ENCODE measurements around the gene GNG12.
A peak's percentile ranks its signal among the peaks of the same experiment; 100 is the strongest.

The GNG12 gene

GRCh38 chr1:67830928-67831830, 2.1 kb downstream of the GNG12 start:
- no peaks in the 10 kb centered on the region for H3K9me3 ChIP-seq (ENCODE audit: control insufficient read depth, low read length)
- H3K27ac ChIP-seq (ENCODE audit: insufficient read depth, low read depth, low read length, poor library complexity, severe bottlenecking) = no peak overlapping the region
- H3K4me1 ChIP-seq (ENCODE audit: control insufficient read depth, insufficient read depth, low read length) = peaks cover 7% of the 10 kb centered on the region
- H3K4me3 ChIP-seq (ENCODE audit: insufficient read depth, low read depth, low read length) = peak overlapping the region; percentile 75
- no peaks in the 10 kb centered on the region for H3K36me3 ChIP-seq (ENCODE audit: control insufficient read depth, insufficient read depth, low read length)
- WGBS, 2 experiments = 68 to 76% methylated on average over 6 of the region's 7 CpGs
- peaks cover 44% of the 10 kb centered on the region for H3K27me3 ChIP-seq (ENCODE audit: control insufficient read depth, insufficient read depth, low read length, poor library complexity, severe bottlenecking)

- H3K27me3 ChIP-seq (ENCODE audit: control insufficient read depth, insufficient read depth, low read length, poor library complexity, severe bottlenecking) = peaks cover 44% of the 10 kb centered on the region
- 79 to 86% methylated on average over 5 of the region's 5 CpGs for WGBS, 2 experiments
- H3K27ac ChIP-seq (ENCODE audit: insufficient read depth, low read depth, low read length, poor library complexity, severe bottlenecking) = no peak overlapping the region
Observed at GRCh38 chr1:67830226-67830625, 3.0 kb downstream of the GNG12 start.

GRCh38 chr1:67827688-67828087, 5.6 kb downstream of the GNG12 start:
- Histone ChIP-seq H3K9me3 (ENCODE audit: control insufficient read depth, low read length) (no peaks in the 10 kb centered on the region), H3K27ac (ENCODE audit: insufficient read depth, low read depth, low read length, poor library complexity, severe bottlenecking) (no peak overlapping the region)
- WGBS, 2 experiments = 92 to 95% methylated on average over 4 of the region's 4 CpGs

More at GRCh38 chr1:67830226-67830625, 3.0 kb downstream of the GNG12 start:
- Histone ChIP-seq H3K36me3 (ENCODE audit: control insufficient read depth, insufficient read depth, low read length) (no peaks in the 10 kb centered on the region), H3K9me3 (ENCODE audit: control insufficient read depth, low read length) (no peaks in the 10 kb centered on the region), H3K4me3 (ENCODE audit: insufficient read depth, low read depth, low read length) (no peak overlapping the region), H3K4me1 (ENCODE audit: control insufficient read depth, insufficient read depth, low read length) (peaks cover 7% of the 10 kb centered on the region)

GRCh38 chr1:67825591-67825990, 7.7 kb downstream of the GNG12 start:
- no peaks in the 10 kb centered on the region for H3K4me1 ChIP-seq (ENCODE audit: control insufficient read depth, insufficient read depth, low read length)
- WGBS, 2 experiments = 93% methylated on average over 4 of the region's 4 CpGs
- no peaks in the 10 kb centered on the region for H3K27me3 ChIP-seq (ENCODE audit: control insufficient read depth, insufficient read depth, low read length, poor library complexity, severe bottlenecking)
- H3K9me3 ChIP-seq (ENCODE audit: control insufficient read depth, low read length) = no peaks in the 10 kb centered on the region
- no peak overlapping the region for H3K27ac ChIP-seq (ENCODE audit: insufficient read depth, low read depth, low read length, poor library complexity, severe bottlenecking)
- no peak overlapping the region for H3K4me3 ChIP-seq (ENCODE audit: insufficient read depth, low read depth, low read length)
- no peaks in the 10 kb centered on the region for H3K36me3 ChIP-seq (ENCODE audit: control insufficient read depth, insufficient read depth, low read length)

More at GRCh38 chr1:67827688-67828087, 5.6 kb downstream of the GNG12 start:
- H3K36me3 ChIP-seq (ENCODE audit: control insufficient read depth, insufficient read depth, low read length) = no peaks in the 10 kb centered on the region
- peaks cover 19% of the 10 kb centered on the region for H3K27me3 ChIP-seq (ENCODE audit: control insufficient read depth, insufficient read depth, low read length, poor library complexity, severe bottlenecking)
- peaks cover 7% of the 10 kb centered on the region for H3K4me1 ChIP-seq (ENCODE audit: control insufficient read depth, insufficient read depth, low read length)
- no peak overlapping the region for H3K4me3 ChIP-seq (ENCODE audit: insufficient read depth, low read depth, low read length)

- H3K4me3 ChIP-seq (ENCODE audit: insufficient read depth, low read depth, low read length) = no peak overlapping the region
- no peak overlapping the region for H3K27ac ChIP-seq (ENCODE audit: insufficient read depth, low read depth, low read length, poor library complexity, severe bottlenecking)
- WGBS, 2 experiments = 89 to 92% methylated on average over 1 of the region's 1 CpG
- H3K27me3 ChIP-seq (ENCODE audit: control insufficient read depth, insufficient read depth, low read length, poor library complexity, severe bottlenecking) = no peaks in the 10 kb centered on the region
- no peaks in the 10 kb centered on the region for H3K36me3 ChIP-seq (ENCODE audit: control insufficient read depth, insufficient read depth, low read length)
- no peaks in the 10 kb centered on the region for H3K4me1 ChIP-seq (ENCODE audit: control insufficient read depth, insufficient read depth, low read length)
- no peaks in the 10 kb centered on the region for H3K9me3 ChIP-seq (ENCODE audit: control insufficient read depth, low read length)
Observed at GRCh38 chr1:67824766-67825165, 8.5 kb downstream of the GNG12 start.

GRCh38 chr1:67823615-67824014, 9.7 kb downstream of the GNG12 start:
- Histone ChIP-seq H3K27me3 (ENCODE audit: control insufficient read depth, insufficient read depth, low read length, poor library complexity, severe bottlenecking) (no peaks in the 10 kb centered on the region), H3K36me3 (ENCODE audit: control insufficient read depth, insufficient read depth, low read length) (no peaks in the 10 kb centered on the region), H3K4me1 (ENCODE audit: control insufficient read depth, insufficient read depth, low read length) (no peaks in the 10 kb centered on the region), H3K27ac (ENCODE audit: insufficient read depth, low read depth, low read length, poor library complexity, severe bottlenecking) (no peak overlapping the region), H3K4me3 (ENCODE audit: insufficient read depth, low read depth, low read length) (no peak overlapping the region), H3K9me3 (ENCODE audit: control insufficient read depth, low read length) (no peaks in the 10 kb centered on the region)
- WGBS, 2 experiments = 93 to 96% methylated on average over 4 of the region's 4 CpGs

GRCh38 chr1:67821263-67821662, 12.0 kb downstream of the GNG12 start:
- WGBS, 2 experiments = 87 to 89% methylated on average over 4 of the region's 4 CpGs
- no peaks in the 10 kb centered on the region for H3K36me3 ChIP-seq (ENCODE audit: control insufficient read depth, insufficient read depth, low read length)

GRCh38 chr1:67818725-67819301, 14.5 kb downstream of the GNG12 start:
- Histone ChIP-seq H3K9me3 (ENCODE audit: control insufficient read depth, low read length) (no peaks in the 10 kb centered on the region), H3K27me3 (ENCODE audit: control insufficient read depth, insufficient read depth, low read length, poor library complexity, severe bottlenecking) (no peaks in the 10 kb centered on the region), H3K4me1 (ENCODE audit: control insufficient read depth, insufficient read depth, low read length) (no peaks in the 10 kb centered on the region), H3K27ac (ENCODE audit: insufficient read depth, low read depth, low read length, poor library complexity, severe bottlenecking) (no peak overlapping the region), H3K4me3 (ENCODE audit: insufficient read depth, low read depth, low read length) (no peak overlapping the region), H3K36me3 (ENCODE audit: control insufficient read depth, insufficient read depth, low read length) (no peaks in the 10 kb centered on the region)
- WGBS, 2 experiments = 89 to 94% methylated on average over 7 to 8 of the region's 8 CpGs

More at GRCh38 chr1:67821263-67821662, 12.0 kb downstream of the GNG12 start:
- H3K27me3 ChIP-seq (ENCODE audit: control insufficient read depth, insufficient read depth, low read length, poor library complexity, severe bottlenecking) = no peaks in the 10 kb centered on the region
- no peak overlapping the region for H3K27ac ChIP-seq (ENCODE audit: insufficient read depth, low read depth, low read length, poor library complexity, severe bottlenecking)
- no peak overlapping the region for H3K4me3 ChIP-seq (ENCODE audit: insufficient read depth, low read depth, low read length)
- H3K4me1 ChIP-seq (ENCODE audit: control insufficient read depth, insufficient read depth, low read length) = no peaks in the 10 kb centered on the region
- H3K9me3 ChIP-seq (ENCODE audit: control insufficient read depth, low read length) = no peaks in the 10 kb centered on the region

- 88% methylated on average over 1 of the region's 1 CpG; no CpG with 5 or more reads in 1 of the 2 experiments for WGBS, 2 experiments
- H3K27ac ChIP-seq (ENCODE audit: insufficient read depth, low read depth, low read length, poor library complexity, severe bottlenecking) = no peak overlapping the region
- no peak overlapping the region for H3K4me3 ChIP-seq (ENCODE audit: insufficient read depth, low read depth, low read length)
- no peaks in the 10 kb centered on the region for H3K36me3 ChIP-seq (ENCODE audit: control insufficient read depth, insufficient read depth, low read length)
- no peaks in the 10 kb centered on the region for H3K4me1 ChIP-seq (ENCODE audit: control insufficient read depth, insufficient read depth, low read length)
- H3K9me3 ChIP-seq (ENCODE audit: control insufficient read depth, low read length) = no peaks in the 10 kb centered on the region
- no peaks in the 10 kb centered on the region for H3K27me3 ChIP-seq (ENCODE audit: control insufficient read depth, insufficient read depth, low read length, poor library complexity, severe bottlenecking)
Observed at GRCh38 chr1:67818162-67818561, 15.1 kb downstream of the GNG12 start.

GRCh38 chr1:67817319-67817718, 15.9 kb downstream of the GNG12 start:
- H3K27me3 ChIP-seq (ENCODE audit: control insufficient read depth, insufficient read depth, low read length, poor library complexity, severe bottlenecking) = no peaks in the 10 kb centered on the region
- WGBS, 2 experiments = 92 to 100% methylated on average over 1 of the region's 1 CpG
- no peaks in the 10 kb centered on the region for H3K9me3 ChIP-seq (ENCODE audit: control insufficient read depth, low read length)
- H3K4me3 ChIP-seq (ENCODE audit: insufficient read depth, low read depth, low read length) = no peak overlapping the region
- H3K4me1 ChIP-seq (ENCODE audit: control insufficient read depth, insufficient read depth, low read length) = no peaks in the 10 kb centered on the region
- no peak overlapping the region for H3K27ac ChIP-seq (ENCODE audit: insufficient read depth, low read depth, low read length, poor library complexity, severe bottlenecking)
- no peaks in the 10 kb centered on the region for H3K36me3 ChIP-seq (ENCODE audit: control insufficient read depth, insufficient read depth, low read length)

Data from ectodermal cell (in vitro differentiated cells).